Neural progenitor cell (in vitro differentiated cells): Measurements from ENCODE around the gene TREX2. TPM values are rescaled to one million over a fixed set of nuclear protein-coding genes. Genes with fewer than 3 reads are reported as not detected.

Experiments
- DNase-seq: peaks from one replicate; pipeline ENCODE4 v3.0.0-alpha.2; 2016; ENCODE audit warnings: low spot score
- H2AFZ ChIP-seq: fragments of 200-600 bp; sonication (generic); replicated peaks from 2 replicates; pipeline ENCODE4 v1.6.1; 2016; ENCODE audit warnings: antibody characterized with exemption
- H3F3A ChIP-seq: fragments of 200-600 bp; sonication (generic); 2 replicates; pipeline ENCODE4 v1.6.1; 2016; ENCODE audit warnings: antibody characterized with exemption, low read depth
- H3K27ac ChIP-seq: fragments of 200-600 bp; sonication (generic); 2 replicates; pipeline ENCODE4 v1.5.1; 2016; ENCODE audit warnings: mild to moderate bottlenecking
- H3K27me3 ChIP-seq: fragments of 200-600 bp; sonication (generic); 2 replicates; pipeline ENCODE4 v1.6.1; 2016; ENCODE audit warnings: mild to moderate bottlenecking, moderate library complexity
- H3K36me3 ChIP-seq: fragments of 200-600 bp; sonication (generic); 2 replicates; pipeline ENCODE4 v1.5.1; 2016
- H3K4me1 ChIP-seq: fragments of 200-600 bp; sonication (generic); 2 replicates; pipeline ENCODE4 v1.6.1; 2016; ENCODE audit warnings: mixed run types
- H3K4me2 ChIP-seq: fragments of 200-600 bp; sonication (generic); 2 replicates; pipeline ENCODE4 v1.6.1; 2016
- H3K4me3 ChIP-seq: fragments of 200-600 bp; sonication (generic); 2 replicates; pipeline ENCODE4 v1.5.1; 2016
- H3K79me2 ChIP-seq: fragments of 200-600 bp; sonication (generic); 2 replicates; pipeline ENCODE4 v1.6.1; 2016; ENCODE audit warnings: low read depth
- H3K9ac ChIP-seq: fragments of 200-600 bp; sonication (generic); 2 replicates; pipeline ENCODE4 v1.6.1; 2016
- H3K9me3 ChIP-seq: fragments of 200-600 bp; sonication (generic); 2 replicates; pipeline ENCODE4 v1.5.1; 2016; ENCODE audit warnings: low read depth
- H4K20me1 ChIP-seq: fragments of 200-600 bp; sonication (generic); 2 replicates; pipeline ENCODE4 v1.6.1; 2016; ENCODE audit warnings: low read depth
- H3K27ac Mint-ChIP-seq: 3 replicates; pipeline ENCODE4 v1.8.0; 2021; ENCODE audit warnings: mixed read lengths
- H3K27me3 Mint-ChIP-seq: 2 replicates; pipeline ENCODE4 v1.8.0; 2022; ENCODE audit warnings: low read depth, mild to moderate bottlenecking, inconsistent platforms, moderate library complexity, mixed read lengths; ENCODE audit not compliant: insufficient read depth
- H3K36me3 Mint-ChIP-seq: 3 replicates; pipeline ENCODE4 v1.8.0; 2021; ENCODE audit warnings: mixed read lengths
- H3K4me1 Mint-ChIP-seq: 3 replicates; pipeline ENCODE4 v1.8.0; 2021; ENCODE audit warnings: mixed read lengths
- H3K4me3 Mint-ChIP-seq: 3 replicates; pipeline ENCODE4 v1.8.0; 2021; ENCODE audit warnings: mild to moderate bottlenecking, moderate library complexity, mixed read lengths
- H3K9me3 Mint-ChIP-seq: 3 replicates; pipeline ENCODE4 v1.8.0; 2020; ENCODE audit warnings: mixed read lengths
- CTCF ChIP-seq: fragments of 200-600 bp; sonication (generic); IDR thresholded peaks from 2 replicates; pipeline ENCODE4 v1.5.1; 2017; ENCODE audit warnings: antibody characterized with exemption, mild to moderate bottlenecking
- EZH2 ChIP-seq: fragments of 200-600 bp; sonication (generic); IDR thresholded peaks from 2 replicates; pipeline ENCODE4 v1.6.1; 2017; ENCODE audit warnings: antibody characterized with exemption, mild to moderate bottlenecking, moderate library complexity
- EZH2phosphoT487 ChIP-seq: fragments of 200-600 bp; sonication (generic); IDR thresholded peaks from 2 replicates; pipeline ENCODE4 v1.6.1; 2017; ENCODE audit warnings: antibody characterized with exemption
- total RNA-seq: library from RNA; depleted of rRNA; stranded (reverse); fragments of >200 nt; gene quantifications from 2 replicates; pipeline ENCODE4 v1.2.3, GENCODE V29; 2015; ENCODE audit warnings: low replicate concordance

The TREX2 gene
- total RNA-seq, 1 donor from 2014 or later: not detected

DNA sequence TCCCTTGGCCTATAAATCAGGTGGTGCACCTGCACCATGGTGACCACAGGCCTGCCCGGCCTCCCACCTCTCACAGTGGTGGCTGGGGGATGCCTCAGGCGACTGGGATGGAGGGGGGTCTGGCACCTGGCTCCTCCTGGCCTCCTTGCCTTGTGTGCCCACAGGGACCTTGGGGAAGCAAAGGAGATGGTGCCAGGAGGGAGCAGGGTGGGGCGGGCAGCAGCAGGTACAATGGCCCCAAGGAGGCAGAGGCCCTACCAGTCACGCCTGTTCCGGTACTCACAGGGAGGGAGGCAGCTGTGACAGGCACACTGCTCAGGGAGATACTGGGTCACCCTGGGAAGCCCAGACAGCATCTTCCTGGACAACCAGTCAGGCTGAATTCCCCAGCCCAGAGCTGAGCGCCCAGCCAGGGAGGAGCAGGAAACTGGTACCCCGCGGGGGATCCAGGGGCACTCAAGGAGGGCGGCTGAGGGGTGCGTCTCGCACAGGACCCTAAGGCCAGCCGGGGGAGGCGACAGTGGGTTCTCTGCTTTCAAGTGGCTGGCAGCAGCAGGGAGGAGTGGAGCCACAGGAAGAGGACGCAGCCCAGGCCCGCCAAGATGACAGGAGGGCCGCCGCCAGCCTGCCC is 1.2 kb upstream of the TREX2 start:
- Histone ChIP-seq H3K9ac (no peak overlapping the region), H3K4me3 (no peak overlapping the region), H3K4me2 (no peak overlapping the region), H2AFZ (no peak overlapping the region), H3F3A (no peaks in the 10 kb centered on the region), H3K4me1 (no peaks in the 10 kb centered on the region), H3K9me3 (no peaks in the 10 kb centered on the region), H3K36me3 (no peaks in the 10 kb centered on the region), H3K79me2 (no peaks in the 10 kb centered on the region), H3K27ac (no peak overlapping the region), H3K27me3 (no peaks in the 10 kb centered on the region), H4K20me1 (no peaks in the 10 kb centered on the region)
- H3K27ac Mint-ChIP-seq: no peak overlapping the region
- H3K4me3 Mint-ChIP-seq: no peak overlapping the region
- TF ChIP-seq CTCF (no peak), EZH2phosphoT487 (no peak), EZH2 (no peak)
- H3K4me1 Mint-ChIP-seq: no peaks in the 10 kb centered on the region
- peaks cover 2% of the 10 kb centered on the region for H3K36me3 Mint-ChIP-seq
- DNase-seq: no peak
- H3K9me3 Mint-ChIP-seq: peaks cover 12% of the 10 kb centered on the region
- no peaks in the 10 kb centered on the region for H3K27me3 Mint-ChIP-seq

- H3K9me3 Mint-ChIP-seq: peaks cover 12% of the 10 kb centered on the region
- Histone ChIP-seq H3K79me2 (no peaks in the 10 kb centered on the region), H3K27ac (no peak overlapping the region), H2AFZ (no peak overlapping the region), H3K27me3 (no peaks in the 10 kb centered on the region), H3K9ac (no peak overlapping the region), H3K4me3 (no peak overlapping the region), H3F3A (no peaks in the 10 kb centered on the region), H3K36me3 (no peaks in the 10 kb centered on the region), H4K20me1 (no peaks in the 10 kb centered on the region), H3K4me1 (no peaks in the 10 kb centered on the region), H3K9me3 (no peaks in the 10 kb centered on the region), H3K4me2 (no peak overlapping the region)
- H3K4me1 Mint-ChIP-seq: no peaks in the 10 kb centered on the region
- no peak for TF ChIP-seq EZH2phosphoT487
- no peak for TF ChIP-seq EZH2
- no peak for TF ChIP-seq CTCF
- H3K27me3 Mint-ChIP-seq: no peaks in the 10 kb centered on the region
- H3K27ac Mint-ChIP-seq: no peak overlapping the region
- DNase-seq: no peak
- H3K36me3 Mint-ChIP-seq: peaks cover 2% of the 10 kb centered on the region
- no peak overlapping the region for H3K4me3 Mint-ChIP-seq
Measured at GRCh38 chrX:153446636-153446936, 730 bp upstream of the TREX2 start.

GRCh38 chrX:153445106-153445855 is 575 bp downstream of the TREX2 start:
- no peaks in the 10 kb centered on the region for H3K4me1 ChIP-seq
- H3K4me2 ChIP-seq: no peak overlapping the region
- peaks cover 2% of the 10 kb centered on the region for H3K36me3 Mint-ChIP-seq
- TF ChIP-seq EZH2phosphoT487 (no peak), EZH2 (no peak), CTCF (no peak)
- H3K27ac ChIP-seq: no peak overlapping the region
- H3K36me3 ChIP-seq: no peaks in the 10 kb centered on the region
- peaks cover 2% of the 10 kb centered on the region for H3K27me3 Mint-ChIP-seq
- H3K27me3 ChIP-seq: no peaks in the 10 kb centered on the region
- peaks cover 15% of the 10 kb centered on the region for H3K9me3 Mint-ChIP-seq
- H3K4me3 ChIP-seq: no peak overlapping the region
- no peaks in the 10 kb centered on the region for H4K20me1 ChIP-seq
- no peak overlapping the region for H3K4me3 Mint-ChIP-seq
- H3K9ac ChIP-seq: no peak overlapping the region
- DNase-seq: no peak
- no peaks in the 10 kb centered on the region for H3K9me3 ChIP-seq
- H3K4me1 Mint-ChIP-seq: no peaks in the 10 kb centered on the region
- H3F3A ChIP-seq: no peaks in the 10 kb centered on the region
- H3K79me2 ChIP-seq: no peaks in the 10 kb centered on the region
- no peak overlapping the region for H3K27ac Mint-ChIP-seq
- H2AFZ ChIP-seq: no peak overlapping the region
